DMS114 treated with DMSO at 0.1 percent for 48 hours (cell line): ENCODE results near the gene TBC1D5.
"Not testable (repeated sequence)": the region's sequence is repeated elsewhere in the genome, so short reads cannot be mapped to it uniquely, and the experiment has no call there.

Experiments used
- DNase-seq: peaks from one replicate; lab custom pipeline; 2025; ENCODE audit not compliant: unreplicated experiment; lab: John Stamatoyannopoulos, UW

TBC1D5 gene

DNA sequence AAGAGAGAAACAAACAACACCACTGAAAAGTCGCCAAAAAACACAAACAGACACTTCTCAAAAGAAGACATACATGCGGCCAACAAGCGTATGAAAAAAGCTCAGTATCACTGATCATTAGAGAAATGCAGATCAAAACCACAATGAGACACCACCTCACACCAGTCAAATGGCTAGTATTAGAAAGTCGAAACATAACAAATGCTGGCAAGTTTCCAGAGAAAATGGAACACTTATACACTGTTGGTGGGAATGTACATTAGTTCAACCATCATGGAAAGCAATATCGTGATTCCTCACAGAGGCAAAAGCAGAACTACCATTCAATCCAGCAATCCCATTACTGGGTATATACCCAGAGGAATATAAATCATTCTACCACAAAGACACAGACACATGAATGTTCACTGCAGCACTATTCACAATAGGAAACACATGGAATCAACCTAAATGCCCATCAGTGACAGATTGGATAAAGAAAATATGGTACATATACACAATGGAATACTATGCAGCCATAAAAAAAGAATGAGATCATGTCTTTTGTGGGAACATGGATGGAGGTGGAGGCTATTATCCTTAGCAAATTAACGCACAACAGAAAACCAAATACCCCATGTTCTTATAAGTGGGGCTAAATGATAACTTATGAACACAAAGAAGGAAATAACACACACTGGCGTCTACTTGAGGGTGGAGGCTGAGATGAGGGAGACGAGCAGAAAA lies 93.6 kb downstream of the TBC1D5 start:
- not testable (repeated sequence) for DNase-seq

DNA sequence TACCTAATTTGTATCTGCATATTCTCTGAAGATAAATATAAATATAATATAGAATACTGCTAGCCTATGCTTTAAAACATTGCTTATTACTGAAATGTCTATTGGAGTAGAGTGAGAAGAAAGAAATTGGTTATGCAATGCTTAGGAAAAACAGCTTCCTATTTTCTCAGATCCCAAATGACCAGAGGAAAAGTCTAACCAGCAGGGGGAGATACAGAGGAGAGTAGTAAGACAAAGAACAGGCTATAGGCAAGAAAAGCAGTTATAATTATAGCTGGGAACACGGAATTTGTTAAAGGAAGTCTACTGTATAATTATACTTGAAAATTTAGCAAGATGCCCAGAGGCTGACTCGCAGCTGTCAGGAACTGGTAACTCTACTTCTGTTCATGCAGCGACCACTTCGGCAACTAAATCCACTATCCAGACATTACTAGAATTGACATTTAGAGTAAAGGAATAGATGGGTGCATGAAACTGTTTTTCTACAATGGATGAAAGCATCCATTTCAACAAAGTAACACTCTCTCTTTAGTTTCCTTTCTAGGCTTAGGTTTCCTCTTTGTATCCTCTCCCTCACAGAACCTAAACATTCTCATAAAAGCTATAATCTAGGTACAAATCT lies 97.2 kb downstream of the TBC1D5 start:
- DNase-seq = peak; percentile 48

DNA sequence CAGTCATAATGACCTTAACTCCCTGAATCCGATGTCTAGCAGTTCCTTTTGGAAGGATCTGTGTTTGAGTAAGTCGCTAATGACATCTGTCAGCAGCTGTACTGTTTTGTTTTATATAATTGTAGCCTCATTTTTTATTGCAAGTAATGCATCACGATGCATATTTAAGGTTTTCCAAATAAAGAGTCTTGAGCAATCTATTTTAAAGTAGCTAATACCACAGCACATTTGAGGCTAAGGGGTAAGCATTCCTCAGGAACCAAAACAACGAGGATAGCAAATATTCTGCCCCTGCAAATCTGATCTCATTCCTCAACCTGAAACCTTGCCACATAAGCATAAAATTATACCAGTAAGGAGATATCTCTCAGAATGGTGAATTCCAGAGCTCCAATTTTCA lies 98.7 kb downstream of the TBC1D5 start:
- DNase-seq = no peak

DNA sequence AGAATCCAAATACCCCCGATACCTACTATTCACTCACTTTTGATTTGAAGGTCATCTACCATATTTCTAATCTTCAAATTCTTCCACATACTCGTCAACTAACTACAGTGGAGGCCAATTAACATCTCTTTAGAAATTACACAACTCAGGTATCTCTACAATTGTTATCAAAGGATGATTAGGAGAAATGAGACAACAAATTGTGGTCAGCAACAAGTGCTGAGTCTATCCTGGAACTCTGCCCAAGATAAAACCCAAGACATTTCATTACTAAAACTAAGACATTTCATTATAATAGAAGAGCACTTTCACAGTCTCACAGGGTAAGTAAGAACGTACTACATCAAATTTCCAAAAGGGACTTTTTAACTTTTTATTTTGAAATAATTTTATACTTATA lies 100.0 kb downstream of the TBC1D5 start:
- no peak for DNase-seq

DNA sequence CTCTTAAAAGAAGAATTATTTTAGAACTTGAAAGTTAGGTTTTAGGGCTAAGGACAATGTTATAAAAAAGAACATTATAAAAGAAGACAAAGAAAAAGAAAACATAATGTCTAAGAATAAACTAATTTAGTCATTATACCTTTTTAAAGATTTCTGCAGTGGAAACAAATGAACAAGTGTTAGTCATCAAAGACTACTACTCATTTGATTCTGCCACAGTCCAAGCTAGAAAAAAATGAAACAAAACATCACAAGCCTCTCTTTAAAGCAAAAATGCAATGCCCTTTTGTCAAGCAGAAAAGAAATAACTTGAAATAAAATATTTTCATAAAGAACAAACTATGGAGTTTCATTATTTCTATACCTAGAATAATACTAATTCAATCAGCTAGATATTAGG lies 102.0 kb downstream of the TBC1D5 start:
- no peak for DNase-seq

DNA sequence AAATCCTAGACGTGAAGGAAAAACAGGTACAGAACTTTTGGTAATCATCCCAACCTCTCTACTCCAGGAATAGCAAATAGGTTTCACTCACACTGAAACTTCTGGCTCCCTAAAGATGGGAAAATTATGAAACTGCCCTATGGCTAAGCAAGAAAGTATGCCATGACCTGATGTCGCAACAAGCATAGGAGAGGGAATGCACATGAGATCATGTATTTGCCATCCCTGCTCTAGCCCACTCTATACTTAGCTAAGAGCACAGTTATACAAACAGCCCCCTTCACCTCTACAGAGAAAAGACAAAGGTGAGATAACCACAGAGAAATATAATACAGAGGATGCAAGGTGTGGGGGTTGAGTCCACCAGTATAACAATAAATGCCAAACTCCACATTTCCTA lies 102.7 kb downstream of the TBC1D5 start:
- no peak for DNase-seq

DNA sequence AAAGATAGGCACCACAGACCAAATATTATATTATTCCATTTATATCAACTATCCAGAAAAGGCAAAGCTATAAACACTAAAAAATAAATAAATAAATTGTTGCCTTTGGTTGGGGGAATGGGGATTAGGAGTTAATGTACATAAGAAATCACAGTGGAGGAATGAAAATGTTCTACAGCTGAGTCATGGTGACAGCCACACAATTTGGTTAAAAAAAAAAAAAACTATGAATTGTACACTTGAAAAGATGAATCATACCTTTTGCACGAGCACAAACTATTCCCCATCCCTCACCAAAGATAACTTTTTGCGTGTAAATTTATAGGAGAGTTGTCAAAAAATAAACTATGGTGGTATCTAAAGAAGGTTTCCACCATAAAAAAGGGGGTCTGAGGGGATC lies 103.2 kb downstream of the TBC1D5 start:
- DNase-seq = no peak

DNA sequence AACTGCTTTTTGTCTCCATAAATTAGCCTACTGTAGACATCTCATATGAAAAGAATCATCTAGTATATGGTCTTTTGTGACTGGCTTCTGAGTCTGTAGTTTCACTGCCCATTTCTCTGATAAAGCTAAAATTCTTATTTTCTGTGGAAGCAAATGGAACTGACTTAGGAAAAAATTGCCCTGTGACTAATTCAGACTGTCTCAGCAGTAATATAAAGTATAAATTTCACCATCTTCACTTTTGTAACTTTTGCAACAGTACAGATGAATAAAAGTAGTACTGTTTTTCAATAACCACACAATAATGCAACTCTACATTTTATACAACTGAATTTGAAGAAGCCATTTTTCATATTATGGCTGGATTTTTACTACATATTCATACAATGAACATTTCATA lies 104.1 kb downstream of the TBC1D5 start:
- no peak for DNase-seq

DNA sequence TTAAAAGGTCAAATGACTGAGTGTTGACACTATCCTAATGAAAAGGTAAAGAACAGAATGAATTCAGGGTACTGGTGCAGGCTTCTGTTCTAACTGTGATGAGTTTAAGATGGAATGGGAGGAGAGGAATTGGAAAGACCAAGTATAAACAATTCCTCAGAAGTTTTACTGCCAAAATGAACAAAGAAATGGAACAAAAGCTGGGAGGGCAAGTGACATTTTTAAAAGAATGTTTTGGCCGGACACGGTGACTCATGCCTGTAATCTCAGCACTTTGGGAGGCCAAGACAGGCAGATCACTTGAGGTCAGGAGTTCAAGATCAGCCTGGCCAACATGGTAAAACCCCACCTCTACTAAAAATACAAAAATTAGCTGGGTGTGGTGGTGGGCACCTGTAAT lies 106.8 kb downstream of the TBC1D5 start:
- not testable (repeated sequence) for DNase-seq

DNA sequence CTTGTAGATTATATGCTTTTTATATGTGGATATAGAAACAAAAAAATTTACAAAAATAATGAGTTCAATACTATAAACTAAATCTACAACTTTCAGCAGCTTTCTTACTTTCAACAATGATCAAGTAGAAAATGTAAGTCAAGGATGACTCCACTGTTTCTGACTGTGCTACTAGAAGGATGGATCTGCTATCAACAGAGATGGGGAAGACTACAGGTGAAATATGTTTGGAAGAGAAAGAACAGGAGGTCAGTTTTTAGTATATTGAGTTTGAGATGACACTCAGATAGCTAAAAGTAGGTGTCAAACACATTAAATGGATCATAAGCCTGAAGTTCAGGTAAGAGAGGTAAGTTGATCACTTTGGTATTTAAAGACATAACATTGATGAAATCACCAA lies 107.5 kb downstream of the TBC1D5 start:
- DNase-seq = no peak

DNA sequence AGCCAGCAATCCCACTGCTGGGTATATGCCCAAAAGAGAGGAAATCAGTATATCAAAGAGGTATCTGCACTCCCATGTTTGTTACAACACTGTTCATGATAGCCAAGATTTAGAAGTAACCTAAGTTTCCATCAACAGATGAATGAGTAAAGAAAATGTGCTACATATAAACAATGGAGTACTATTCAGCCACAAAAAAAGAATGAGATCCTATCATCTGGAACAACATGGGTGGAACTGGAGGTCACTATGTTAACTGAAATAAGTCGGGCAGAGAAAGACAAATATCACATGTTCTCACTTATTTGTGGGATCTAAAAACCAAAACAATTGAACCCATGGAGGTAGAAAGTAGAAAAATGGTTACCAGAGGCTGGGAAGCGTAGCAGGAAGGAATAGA lies 108.2 kb downstream of the TBC1D5 start:
- no peak for DNase-seq

DNA sequence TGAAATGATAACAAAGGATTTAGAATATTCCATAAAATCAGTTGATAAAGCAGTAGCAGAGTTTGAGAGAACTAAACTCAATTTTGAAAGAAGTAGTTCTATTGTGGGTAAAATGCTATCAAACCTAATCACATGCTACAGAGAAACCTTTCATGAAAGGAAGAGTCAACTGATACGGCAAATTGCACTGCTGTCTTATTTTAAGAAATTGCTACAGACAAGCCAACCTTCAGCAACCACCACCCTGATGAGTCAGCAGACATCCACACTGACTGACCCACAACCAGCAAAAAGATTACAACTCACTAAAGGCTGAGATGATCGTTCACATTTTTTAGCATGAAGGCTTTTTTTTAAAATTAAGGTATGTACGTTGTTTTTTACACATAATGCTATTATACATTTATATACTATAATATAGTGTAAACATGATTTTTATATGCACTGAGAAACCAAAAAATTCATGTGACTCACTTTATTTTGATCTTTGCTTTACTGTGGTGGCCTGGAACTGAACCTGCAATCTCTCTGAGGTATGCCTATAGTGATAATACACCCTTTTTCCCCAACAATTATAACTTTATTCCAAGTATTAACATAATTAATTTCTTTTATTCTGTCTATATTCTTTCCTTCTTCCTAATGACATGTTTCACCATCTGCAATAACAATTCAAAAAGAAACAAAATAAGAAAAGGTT lies 109.9 kb downstream of the TBC1D5 start:
- no peak for DNase-seq

DNA sequence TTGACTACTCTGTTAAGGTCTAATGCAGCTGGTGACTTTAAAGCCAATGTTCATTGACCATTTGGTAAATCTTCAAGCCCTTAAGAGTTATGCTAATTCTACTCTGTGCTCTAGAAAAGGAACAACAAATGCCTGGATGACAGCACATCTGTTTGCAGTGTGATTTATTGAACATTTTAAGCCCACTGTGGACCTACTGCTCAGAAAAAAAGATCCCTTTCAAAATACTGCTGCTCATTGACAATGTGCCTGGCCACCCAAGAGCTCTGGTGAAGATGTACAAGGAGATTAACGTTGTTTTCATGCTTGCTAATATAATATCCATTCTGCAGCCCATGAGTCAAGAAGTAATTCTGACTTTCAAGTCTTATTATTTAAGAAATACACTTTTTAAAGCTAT lies 110.8 kb downstream of the TBC1D5 start:
- no peak for DNase-seq

DNA sequence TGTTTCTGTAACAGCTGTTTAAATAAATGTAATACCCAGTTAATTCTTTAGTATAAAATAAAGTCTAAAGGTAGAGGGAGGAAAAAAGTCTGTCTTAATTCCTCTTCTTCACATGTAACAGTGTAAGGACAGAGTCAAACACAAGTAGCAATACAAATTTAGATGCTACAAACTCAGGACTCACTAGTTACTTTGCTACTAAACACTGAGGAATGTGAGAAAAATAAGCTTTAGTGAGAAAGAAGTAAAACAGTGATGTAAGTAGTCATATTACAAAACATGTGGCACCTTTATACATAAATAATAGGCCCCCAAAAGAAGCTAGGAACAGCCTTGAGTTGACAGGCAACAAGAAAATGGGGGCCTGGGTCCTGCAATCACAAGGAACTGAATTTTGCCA lies 113.0 kb downstream of the TBC1D5 start:
- DNase-seq = no peak

DNA sequence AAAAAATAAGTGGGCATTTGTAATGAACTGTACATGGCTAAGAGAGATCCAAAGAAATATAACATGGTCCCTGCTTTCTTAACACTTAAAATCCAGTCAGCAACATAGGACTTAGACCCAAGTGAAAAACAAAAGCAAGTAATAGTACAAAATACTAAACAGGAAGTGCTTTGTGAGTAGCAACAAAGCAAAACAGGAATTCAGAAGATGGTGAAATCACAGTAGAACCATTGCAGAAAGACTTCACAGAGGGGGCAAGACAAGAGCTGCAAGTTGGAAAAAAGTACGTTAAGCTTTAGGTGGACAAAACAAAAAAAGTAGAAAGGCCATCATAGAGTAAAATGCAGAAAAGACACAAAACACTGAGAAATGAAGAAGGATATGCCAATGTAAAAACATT lies 116.0 kb downstream of the TBC1D5 start:
- no peak for DNase-seq

DNA sequence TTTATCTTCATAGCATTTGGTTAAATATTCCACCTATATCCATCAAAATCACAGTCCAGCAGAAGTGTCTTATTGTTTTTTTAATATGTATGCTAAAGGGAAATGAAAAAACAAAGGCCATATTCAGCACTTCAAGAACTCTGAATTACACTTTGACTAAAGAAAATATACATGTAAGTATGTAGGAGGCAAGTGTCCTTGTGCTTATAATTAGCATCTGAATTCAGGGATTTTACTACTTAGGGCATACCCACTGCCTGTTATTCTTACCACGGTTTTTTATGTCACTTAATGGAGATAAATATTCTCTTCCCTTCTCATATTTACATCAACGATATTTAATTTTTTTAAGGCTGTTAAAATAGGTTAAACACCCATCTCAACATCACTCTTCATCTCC lies 117.3 kb downstream of the TBC1D5 start:
- no peak for DNase-seq

DNA sequence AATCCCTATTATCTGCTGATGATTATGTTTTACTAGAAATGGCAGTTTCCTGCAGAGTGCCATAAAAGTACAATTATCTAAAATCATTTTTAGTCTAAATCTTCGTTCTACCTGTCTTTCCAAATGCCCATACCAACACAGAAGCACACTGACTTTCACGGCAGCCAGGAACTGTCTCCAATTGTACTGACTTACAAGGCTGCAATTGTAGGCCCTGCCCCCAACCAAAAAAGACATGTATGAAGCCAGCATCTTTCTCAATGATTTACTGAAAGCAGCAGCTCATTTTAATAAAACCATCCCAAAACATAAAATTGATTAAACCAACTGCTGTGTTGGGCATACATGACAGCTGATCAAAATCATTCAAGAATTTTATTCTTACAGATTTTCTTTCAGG lies 119.0 kb downstream of the TBC1D5 start:
- DNase-seq = no peak

DNA sequence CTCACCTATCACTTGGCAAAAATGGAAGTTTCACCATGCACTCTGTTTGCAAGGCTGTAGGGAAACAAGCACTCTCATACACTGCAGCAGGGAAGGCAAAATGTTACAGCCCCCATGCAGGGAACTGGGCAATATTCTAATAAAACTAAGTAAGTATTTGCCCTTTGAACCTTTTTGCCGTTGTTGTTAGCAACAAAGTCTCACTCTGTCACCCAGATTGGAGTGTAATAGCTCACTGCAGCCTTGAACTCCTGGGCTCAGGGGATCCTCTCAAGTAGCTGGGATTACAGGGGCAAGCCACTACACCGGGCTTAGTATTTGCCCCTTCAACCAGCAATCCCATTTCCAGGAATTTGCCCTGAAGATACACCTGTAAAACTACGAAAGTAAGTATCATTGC lies 122.5 kb downstream of the TBC1D5 start:
- no peak for DNase-seq

DNA sequence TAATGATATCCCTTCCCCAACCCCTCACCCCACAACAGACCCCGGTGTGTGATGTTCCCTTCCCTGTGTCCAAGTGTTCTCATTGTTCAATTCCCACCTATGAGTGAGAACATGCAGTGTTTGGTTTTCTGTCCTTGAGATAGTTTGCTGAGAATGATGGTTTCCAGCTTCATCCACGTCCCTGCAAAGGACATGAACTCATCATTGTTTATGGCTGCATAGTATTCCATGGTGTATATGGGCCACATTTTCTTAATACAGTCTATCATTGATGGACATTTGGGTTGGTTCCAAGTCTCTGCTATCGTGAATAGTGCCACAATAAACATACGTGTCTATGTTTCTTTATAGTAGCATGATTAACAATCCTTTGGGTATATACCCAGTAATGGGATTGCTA lies 129.4 kb downstream of the TBC1D5 start:
- DNase-seq = not testable (repeated sequence)

DNA sequence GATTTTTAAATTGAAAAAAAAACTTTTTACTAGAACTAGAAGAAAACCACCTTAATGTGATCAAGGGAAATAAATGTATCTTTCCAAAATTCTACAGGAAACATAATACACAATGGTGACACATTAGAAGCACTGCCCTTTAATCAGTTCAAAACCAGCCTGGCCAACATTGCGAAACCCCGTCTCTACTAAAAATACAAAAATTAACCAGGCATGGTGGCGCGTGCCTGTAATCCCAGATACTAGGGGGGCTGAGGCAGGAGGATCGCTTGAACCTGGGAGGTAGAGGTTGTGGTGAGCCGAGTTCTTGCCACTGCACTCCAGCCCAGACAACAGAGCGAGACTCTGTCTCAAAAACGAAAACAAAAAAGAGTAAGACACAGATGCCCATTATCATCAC lies 134.5 kb downstream of the TBC1D5 start:
- no peak for DNase-seq

DNA sequence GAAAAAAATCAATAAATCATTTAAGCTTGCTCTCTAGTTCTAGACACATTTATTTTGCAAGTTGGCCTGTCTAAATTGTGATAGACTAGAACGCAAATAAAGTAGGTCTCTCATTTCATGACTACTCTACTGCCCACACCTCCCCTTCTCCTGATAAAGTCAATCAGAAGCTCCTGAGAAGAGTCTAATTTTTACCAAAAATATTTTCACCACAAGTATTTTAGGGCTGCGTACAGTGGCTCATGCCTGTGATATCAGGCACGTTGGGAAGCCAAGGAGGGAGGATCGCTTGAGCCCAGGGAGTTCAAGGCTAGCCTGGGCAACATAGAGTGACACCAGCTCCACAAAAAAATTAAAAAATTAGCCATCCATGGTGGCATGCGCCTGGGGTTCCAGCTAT lies 136.5 kb downstream of the TBC1D5 start:
- no peak for DNase-seq

DNA sequence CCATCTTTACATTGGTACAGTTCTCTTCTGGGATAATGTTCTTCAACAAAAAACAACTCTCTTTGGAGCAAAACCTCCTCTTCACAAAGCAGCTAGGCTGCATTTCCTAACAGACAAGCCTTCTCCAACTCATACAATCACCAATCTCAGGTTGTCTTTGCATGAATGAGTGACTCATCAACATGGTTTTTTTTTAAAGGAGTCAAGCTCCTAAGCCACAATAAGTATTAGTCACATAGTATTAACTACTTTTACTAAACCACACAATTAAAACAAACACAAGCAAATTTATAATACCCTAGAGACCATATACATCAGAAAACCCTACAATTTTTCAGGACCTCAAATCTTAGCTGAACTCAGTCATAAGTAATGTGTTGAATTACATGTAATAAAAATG lies 137.4 kb downstream of the TBC1D5 start:
- no peak for DNase-seq
